Gastroesophageal sphincter (tissue), 3 donors: Measurements from ENCODE around the gene NUBPL.

ENCODE experiments used
- CTCF ChIP-seq, 4 experiments: fragments of 200-600 bp in 2 of 4; fragments of 450-650 bp in 2 of 4; sonication (generic) in 1 of 4; IDR thresholded peaks; one replicate each; pipeline ENCODE4 v1.5.1; 2017 to 2019; ENCODE audit warnings: antibody characterized with exemption in 4 of 4, mild to moderate bottlenecking in 2 of 4, moderate library complexity in 2 of 4
- EP300 ChIP-seq: sonication (generic); formaldehyde crosslinking; IDR thresholded peaks from one replicate; pipeline ENCODE4 v1.6.1; 2017; ENCODE audit warnings: antibody characterized with exemption, mild to moderate bottlenecking
- POLR2A ChIP-seq, 2 donors: fragments of 450-650 bp; IDR thresholded peaks; one replicate each; pipeline ENCODE4 v1.6.1; 2017; ENCODE audit warnings: antibody characterized with exemption in 2 of 2, mild to moderate bottlenecking in 2 of 2, moderate library complexity in 1 of 2

GRCh38 chr14:31572955-31573354 is 11.8 kb downstream of the NUBPL start:
- TF ChIP-seq POLR2A (IDR thresholded peaks at IDR 0.05), result no peak
- TF ChIP-seq EP300, result no peak
- TF ChIP-seq CTCF (IDR thresholded peaks at IDR 0.05), result no peak
